ENCODE results near the gene BLOC1S4.

Gene BLOC1S4

DNA sequence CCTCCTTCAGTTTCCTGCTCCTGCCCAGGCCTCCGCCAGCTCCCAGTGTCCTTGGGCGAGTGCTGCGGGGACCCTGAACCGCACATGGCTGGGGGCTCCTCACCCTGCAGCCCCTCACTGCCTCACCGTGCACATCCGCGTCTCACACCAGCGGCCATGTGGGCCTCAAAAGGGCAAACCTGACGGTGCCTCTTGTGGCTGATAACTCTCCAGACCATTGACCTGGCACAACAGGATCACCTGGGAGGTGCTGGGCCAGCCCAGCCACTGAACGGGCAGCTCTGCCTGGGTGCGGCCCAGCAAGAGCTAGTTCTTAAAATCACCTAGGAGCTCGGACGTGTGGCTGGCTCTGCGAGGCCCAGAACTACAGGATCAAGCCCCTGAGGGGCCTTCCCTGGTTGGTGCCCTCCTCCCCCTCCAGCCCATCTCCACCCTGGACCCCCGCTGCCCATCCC, 26.4 kb upstream of the BLOC1S4 start:
- H3K4me1 ChIP-seq, result peaks cover 15% of the 10 kb centered on the region
- no peaks in the 10 kb centered on the region for H3K9me3 ChIP-seq
- no peak for DNase-seq
- no peaks in the 10 kb centered on the region for H3K27me3 ChIP-seq
- TF ChIP-seq, protein P1, sequence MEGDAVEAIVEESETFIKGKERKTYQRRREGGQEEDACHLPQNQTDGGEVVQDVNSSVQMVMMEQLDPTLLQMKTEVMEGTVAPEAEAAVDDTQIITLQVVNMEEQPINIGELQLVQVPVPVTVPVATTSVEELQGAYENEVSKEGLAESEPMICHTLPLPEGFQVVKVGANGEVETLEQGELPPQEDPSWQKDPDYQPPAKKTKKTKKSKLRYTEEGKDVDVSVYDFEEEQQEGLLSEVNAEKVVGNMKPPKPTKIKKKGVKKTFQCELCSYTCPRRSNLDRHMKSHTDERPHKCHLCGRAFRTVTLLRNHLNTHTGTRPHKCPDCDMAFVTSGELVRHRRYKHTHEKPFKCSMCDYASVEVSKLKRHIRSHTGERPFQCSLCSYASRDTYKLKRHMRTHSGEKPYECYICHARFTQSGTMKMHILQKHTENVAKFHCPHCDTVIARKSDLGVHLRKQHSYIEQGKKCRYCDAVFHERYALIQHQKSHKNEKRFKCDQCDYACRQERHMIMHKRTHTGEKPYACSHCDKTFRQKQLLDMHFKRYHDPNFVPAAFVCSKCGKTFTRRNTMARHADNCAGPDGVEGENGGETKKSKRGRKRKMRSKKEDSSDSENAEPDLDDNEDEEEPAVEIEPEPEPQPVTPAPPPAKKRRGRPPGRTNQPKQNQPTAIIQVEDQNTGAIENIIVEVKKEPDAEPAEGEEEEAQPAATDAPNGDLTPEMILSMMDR (IDR thresholded peaks at IDR 0.05; ENCODE audit: low read depth, low read length), result no peak
- no peak overlapping the region for H3K4me3 ChIP-seq (ENCODE audit: low read depth, low read length)
- no peaks in the 10 kb centered on the region for H3K36me3 ChIP-seq

DNA sequence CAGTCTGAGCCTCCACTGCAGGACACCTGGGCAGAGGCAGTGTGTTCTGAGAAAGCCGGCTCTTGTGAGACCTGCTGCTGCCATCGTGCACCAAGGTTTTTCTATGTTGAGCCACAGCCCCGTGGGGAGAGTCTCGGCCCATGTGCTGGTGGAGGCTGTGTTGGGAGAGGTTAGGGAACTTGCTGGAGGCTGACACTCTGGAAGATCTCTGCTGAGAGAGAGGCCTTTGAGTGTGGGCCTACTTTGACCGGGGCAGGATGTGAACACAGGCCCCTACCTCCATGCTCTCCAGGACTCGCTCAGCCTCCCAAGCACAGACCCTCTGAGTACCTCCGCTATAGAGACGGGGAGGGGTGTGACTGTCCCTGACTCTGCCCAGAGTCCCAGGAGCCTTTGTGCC, 23.6 kb upstream of the BLOC1S4 start:
- no peak for DNase-seq
- no peaks in the 10 kb centered on the region for H3K9me3 ChIP-seq
- H3K27me3 ChIP-seq, result no peaks in the 10 kb centered on the region
- no peaks in the 10 kb centered on the region for H3K36me3 ChIP-seq
- TF ChIP-seq, protein P1 (IDR thresholded peaks at IDR 0.05; ENCODE audit: low read depth, low read length), result no peak
- peaks cover 31% of the 10 kb centered on the region for H3K4me1 ChIP-seq
- H3K4me3 ChIP-seq (ENCODE audit: low read depth, low read length), result no peak overlapping the region

DNA sequence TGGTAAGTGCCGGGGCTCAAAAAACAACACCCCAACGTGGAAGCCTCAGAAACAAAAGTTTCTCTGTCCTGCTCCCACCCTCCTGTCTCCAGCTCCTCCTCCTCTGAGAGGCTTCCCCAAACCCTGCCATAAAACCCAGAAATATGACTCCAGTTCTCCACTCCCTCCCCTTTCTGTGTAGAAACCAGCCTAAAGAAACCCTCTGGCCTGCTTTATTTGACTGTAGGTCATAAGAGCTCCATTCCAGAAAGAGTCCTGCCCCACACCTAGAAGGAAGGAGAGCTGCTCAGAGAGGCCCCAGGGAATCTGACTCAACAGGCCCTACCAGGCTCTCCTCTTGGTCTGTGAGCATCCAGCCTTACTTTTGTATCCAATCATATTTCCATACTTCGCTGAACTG, 23.2 kb upstream of the BLOC1S4 start:
- DNase-seq, result no peak
- Histone ChIP-seq H3K9me3 (no peaks in the 10 kb centered on the region), H3K4me1 (peaks cover 31% of the 10 kb centered on the region), H3K4me3 (ENCODE audit: low read depth, low read length) (no peak overlapping the region), H3K36me3 (no peaks in the 10 kb centered on the region), H3K27me3 (no peaks in the 10 kb centered on the region)
- TF ChIP-seq, protein P1 (IDR thresholded peaks at IDR 0.05; ENCODE audit: low read depth, low read length), result no peak

DNA sequence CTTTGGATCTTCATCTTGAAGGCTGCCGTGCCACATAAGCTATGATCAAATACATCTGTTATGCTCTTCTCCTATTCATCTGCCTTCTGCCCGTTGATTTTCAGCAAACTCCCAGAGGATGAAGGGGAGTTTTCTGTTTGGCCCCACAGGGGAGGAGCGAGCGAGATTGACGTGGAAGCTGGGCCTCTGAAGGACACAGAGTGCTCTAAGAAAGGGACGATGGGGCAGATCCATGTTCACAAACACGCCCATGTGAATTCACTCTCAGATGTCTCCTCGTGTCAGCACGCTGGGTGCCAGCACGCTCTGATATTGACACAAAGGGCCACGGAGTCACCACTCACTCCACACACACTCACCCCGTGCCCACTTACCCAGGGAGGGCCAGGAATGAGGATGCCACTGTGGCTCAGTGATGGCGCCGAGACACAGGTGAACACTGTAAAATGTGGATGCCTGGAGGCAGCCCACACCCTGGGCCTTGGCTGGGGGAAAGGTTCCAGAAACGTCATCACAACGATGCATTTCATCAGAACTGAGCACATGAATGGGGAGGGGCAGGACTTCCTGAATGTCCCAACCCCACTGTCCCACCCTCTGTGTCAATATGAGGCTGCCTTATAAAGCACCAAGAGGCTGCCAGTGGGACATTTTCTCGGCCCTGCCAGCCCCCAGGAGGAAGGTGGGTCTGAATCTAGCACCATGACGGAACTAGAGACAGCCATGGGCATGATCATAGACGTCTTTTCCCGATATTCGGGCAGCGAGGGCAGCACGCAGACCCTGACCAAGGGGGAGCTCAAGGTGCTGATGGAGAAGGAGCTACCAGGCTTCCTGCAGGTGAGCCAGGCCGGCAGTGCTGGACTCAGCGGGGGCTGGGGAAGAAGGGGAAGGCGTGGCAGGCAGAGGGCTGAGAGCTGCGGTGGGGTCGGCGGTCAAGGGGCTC, 22.5 kb upstream of the BLOC1S4 start, which contains the start of gene S100P:
TSS of gene S100P (plus strand) at position 648 of the 946 bp plus-strand sequence. CDS start at position 703, 55 bp downstream.
- Histone ChIP-seq H3K4me1 (peaks cover 31% of the 10 kb centered on the region), H3K4me3 (ENCODE audit: low read depth, low read length) (no peak within 1 kb of the TSS), H3K36me3 (no peaks in the 10 kb centered on the region; the same call in 1 of the 2 replicates), H3K9me3 (no peaks in the 10 kb centered on the region), H3K27me3 (no peaks in the 10 kb centered on the region)
- no peak for DNase-seq
- TF ChIP-seq, protein P1 (IDR thresholded peaks at IDR 0.05; ENCODE audit: low read depth, low read length), result no peak

DNA sequence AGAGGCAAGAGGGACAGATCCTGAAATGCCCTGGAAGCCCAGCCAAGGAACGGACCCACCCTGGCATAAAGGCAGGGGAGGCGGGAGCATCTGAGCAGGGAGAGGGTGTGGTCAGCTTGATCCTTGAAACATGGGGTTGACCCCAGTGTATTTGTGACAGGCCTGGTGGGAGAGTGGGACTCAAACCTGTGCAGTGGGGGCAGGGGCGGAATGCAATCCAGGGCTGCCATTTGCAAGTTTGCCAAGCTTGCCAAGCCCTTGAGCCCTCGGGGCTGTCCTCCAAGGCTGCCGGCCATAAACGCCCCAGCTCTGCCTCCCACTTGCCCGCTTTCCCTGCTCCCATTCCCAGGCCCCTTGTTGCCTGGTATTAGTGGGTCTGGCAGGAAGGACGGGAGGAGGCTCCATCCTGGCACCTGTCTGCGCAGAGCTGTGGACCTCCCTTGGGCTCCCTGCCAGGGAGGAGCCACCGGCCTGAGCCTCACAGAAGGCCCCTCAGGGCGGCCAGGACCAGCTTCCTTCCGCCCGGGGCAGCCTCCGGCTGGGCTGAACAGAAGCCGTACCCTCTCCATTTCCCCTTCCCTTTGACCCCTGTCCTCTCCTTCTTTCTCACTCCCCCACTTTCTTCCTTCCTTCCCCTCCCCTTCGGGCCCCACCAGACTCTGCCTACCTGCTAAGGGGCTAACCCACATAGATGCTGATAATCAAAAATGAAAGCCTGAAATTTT, 21.6 kb upstream of the BLOC1S4 start:
- Histone ChIP-seq H3K9me3 (no peaks in the 10 kb centered on the region), H3K4me1 (peaks cover 23% of the 10 kb centered on the region), H3K36me3 (no peaks in the 10 kb centered on the region; the same call in 1 of the 2 replicates), H3K4me3 (ENCODE audit: low read depth, low read length) (no peak overlapping the region), H3K27me3 (no peaks in the 10 kb centered on the region)
- DNase-seq, result peak; percentile 77
- TF ChIP-seq, protein P1 (IDR thresholded peaks at IDR 0.05; ENCODE audit: low read depth, low read length), result no peak

Measured in BE2C (cell line).